Measurements from ENCODE around the gene RNU11. TPM values are rescaled to one million over a fixed set of nuclear protein-coding genes. Genes with fewer than 3 reads are reported as not detected.
"Not testable (repeated sequence)": the region's sequence is repeated elsewhere in the genome, so short reads cannot be mapped to it uniquely, and the experiment has no call there.

RNU11 gene
- total RNA-seq, 2 donors from 2014 or later: not detected

DNA sequence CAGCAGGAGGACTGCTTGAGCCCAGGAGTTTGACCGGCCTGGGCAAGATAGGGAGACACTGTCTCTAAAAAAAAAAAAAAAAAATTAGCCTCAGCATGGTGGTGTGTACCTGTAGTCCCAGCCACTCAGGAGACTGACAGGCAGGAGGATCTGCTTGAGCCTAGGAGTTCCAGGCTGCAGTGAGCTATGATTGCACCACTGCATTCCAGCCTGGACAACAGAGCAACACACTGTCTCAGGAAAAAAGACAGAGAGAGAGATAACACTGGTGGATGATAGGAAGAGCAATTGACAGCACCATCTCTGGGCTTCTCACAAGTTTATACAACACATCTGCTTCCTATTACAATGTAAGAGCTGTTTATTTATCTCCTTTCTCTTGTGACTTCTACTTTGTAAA is 2.4 kb upstream of the RNU11 start:
- intact Hi-C loops (cut with DNase I): no loop called here
- TF ChIP-seq, protein P1, sequence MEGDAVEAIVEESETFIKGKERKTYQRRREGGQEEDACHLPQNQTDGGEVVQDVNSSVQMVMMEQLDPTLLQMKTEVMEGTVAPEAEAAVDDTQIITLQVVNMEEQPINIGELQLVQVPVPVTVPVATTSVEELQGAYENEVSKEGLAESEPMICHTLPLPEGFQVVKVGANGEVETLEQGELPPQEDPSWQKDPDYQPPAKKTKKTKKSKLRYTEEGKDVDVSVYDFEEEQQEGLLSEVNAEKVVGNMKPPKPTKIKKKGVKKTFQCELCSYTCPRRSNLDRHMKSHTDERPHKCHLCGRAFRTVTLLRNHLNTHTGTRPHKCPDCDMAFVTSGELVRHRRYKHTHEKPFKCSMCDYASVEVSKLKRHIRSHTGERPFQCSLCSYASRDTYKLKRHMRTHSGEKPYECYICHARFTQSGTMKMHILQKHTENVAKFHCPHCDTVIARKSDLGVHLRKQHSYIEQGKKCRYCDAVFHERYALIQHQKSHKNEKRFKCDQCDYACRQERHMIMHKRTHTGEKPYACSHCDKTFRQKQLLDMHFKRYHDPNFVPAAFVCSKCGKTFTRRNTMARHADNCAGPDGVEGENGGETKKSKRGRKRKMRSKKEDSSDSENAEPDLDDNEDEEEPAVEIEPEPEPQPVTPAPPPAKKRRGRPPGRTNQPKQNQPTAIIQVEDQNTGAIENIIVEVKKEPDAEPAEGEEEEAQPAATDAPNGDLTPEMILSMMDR (IDR thresholded peaks at IDR 0.05): no peak
- TF ChIP-seq POLR2A (IDR thresholded peaks at IDR 0.05): no peak
- Histone ChIP-seq H3K27ac (no peak overlapping the region), H3K4me3 (no peak overlapping the region), H3K9me3 (no peaks in the 10 kb centered on the region), H3K36me3 (replicated peaks in 1 of 2; ENCODE audit: insufficient read depth in 1 of 2, low read depth in 2 of 2) (no peaks in the 10 kb centered on the region), H3K4me1 (peaks cover 40% of the 10 kb centered on the region), H3K27me3 (no peaks in the 10 kb centered on the region)
- no peak for ATAC-seq
- 54 to 82% methylated on average over 1 of the region's 1 CpG for WGBS, 2 donors
- no peak for DNase-seq

DNA sequence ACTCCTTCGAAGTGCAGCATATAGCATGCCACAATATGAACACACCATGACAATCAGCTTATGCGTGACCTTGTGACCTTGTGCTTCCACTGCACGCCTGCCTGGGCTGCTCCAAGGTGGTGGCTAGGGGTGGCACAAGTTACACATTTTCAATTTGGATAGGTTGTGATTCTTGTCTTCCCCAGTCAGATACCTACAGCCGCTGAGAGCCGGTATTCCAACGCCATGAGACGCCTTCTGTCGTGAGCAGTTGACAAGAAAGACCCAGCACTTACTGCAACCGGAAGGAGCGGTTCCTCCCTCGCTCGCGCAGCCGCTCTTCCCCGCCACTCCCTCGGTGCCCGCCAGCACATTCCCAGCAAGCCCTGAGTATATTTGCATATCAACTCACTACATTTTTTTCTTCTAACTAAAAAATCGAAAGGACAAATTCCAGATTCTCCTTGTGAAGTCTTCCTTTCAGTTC is 359 bp upstream of the RNU11 start:
- Histone ChIP-seq H3K27me3 (no peaks in the 10 kb centered on the region), H3K4me3 (no peak overlapping the region), H3K4me1 (peaks cover 30% of the 10 kb centered on the region), H3K27ac (peak overlapping the region; percentile 86 to 97 (median 94)), H3K36me3 (replicated peaks in 1 of 2; ENCODE audit: insufficient read depth in 1 of 2, low read depth in 2 of 2) (no peaks in the 10 kb centered on the region), H3K9me3 (no peaks in the 10 kb centered on the region)
- ATAC-seq: peak; percentile 90
- WGBS, 2 donors: 0 to 1% methylated on average over 18 of the region's 18 CpGs
- no peak for TF ChIP-seq POLR2A (IDR thresholded peaks at IDR 0.05)
- TF ChIP-seq, protein P1 (IDR thresholded peaks at IDR 0.05): no peak
- peak; percentile 91 to 95 (median 94) for DNase-seq
- intact Hi-C loops (cut with DNase I): no loop called here

DNA sequence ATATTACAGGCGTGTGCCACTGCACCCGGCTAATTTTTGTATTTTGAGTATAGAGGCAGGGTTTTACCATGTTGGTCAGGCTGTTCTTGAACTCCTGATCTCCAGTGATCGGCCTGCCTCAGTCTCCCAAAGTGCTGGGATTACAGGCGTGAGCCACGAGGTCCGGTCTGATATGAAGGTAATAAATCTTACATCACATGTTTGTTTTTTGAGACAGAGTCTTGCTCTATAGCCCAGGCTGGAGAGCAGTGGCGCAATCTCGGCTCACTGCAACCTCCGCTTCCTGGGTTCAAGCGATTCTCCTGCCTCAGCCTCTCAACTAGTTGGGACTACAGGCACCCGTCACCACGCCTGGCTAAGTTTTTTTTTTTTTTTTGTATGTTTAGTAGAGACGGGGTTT is 4.7 kb downstream of the RNU11 start:
- H3K27me3 ChIP-seq; ATAC-seq; H3K9me3 ChIP-seq; H3K4me3 ChIP-seq; intact Hi-C loops (cut with DNase I); H3K4me1 ChIP-seq; H3K36me3 ChIP-seq (replicated peaks in 1 of 2; ENCODE audit: insufficient read depth in 1 of 2, low read depth in 2 of 2); H3K27ac ChIP-seq; DNase-seq: not testable (repeated sequence)
- WGBS, 2 donors: 52 to 62% methylated on average over 13 of the region's 13 CpGs

DNA sequence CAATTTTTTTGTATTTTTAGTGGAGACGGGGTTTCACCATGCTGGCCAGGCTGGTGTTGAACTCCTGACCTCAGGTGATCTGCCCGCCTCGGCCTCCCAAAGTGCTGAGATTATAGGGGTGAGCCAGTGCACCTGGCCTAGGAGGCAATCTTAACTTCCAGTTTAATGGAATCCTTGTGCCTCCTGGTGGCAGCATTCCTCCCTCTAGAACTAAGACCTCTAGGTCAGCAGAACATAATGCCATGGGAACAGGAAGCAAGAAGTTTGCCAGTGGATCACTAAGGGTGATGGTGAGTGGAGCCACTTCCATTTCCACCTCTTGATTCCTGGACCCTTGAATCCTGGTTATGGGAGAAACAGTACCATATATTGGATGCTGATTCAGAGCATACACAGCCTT is 5.5 kb downstream of the RNU11 start:
- H3K36me3 ChIP-seq (replicated peaks in 1 of 2; ENCODE audit: insufficient read depth in 1 of 2, low read depth in 2 of 2); H3K4me3 ChIP-seq; ATAC-seq; H3K27ac ChIP-seq; H3K4me1 ChIP-seq; intact Hi-C loops (cut with DNase I); H3K27me3 ChIP-seq; H3K9me3 ChIP-seq: not testable (repeated sequence)
- WGBS, 2 donors: 21 to 30% methylated on average over 3 of the region's 3 CpGs
- DNase-seq: peak; percentile 40 to 74 (median 58)
- TF ChIP-seq, protein P1 (IDR thresholded peaks at IDR 0.05): peak in 4 of 7 experiments; percentile 42 to 60 (median 47)

DNA sequence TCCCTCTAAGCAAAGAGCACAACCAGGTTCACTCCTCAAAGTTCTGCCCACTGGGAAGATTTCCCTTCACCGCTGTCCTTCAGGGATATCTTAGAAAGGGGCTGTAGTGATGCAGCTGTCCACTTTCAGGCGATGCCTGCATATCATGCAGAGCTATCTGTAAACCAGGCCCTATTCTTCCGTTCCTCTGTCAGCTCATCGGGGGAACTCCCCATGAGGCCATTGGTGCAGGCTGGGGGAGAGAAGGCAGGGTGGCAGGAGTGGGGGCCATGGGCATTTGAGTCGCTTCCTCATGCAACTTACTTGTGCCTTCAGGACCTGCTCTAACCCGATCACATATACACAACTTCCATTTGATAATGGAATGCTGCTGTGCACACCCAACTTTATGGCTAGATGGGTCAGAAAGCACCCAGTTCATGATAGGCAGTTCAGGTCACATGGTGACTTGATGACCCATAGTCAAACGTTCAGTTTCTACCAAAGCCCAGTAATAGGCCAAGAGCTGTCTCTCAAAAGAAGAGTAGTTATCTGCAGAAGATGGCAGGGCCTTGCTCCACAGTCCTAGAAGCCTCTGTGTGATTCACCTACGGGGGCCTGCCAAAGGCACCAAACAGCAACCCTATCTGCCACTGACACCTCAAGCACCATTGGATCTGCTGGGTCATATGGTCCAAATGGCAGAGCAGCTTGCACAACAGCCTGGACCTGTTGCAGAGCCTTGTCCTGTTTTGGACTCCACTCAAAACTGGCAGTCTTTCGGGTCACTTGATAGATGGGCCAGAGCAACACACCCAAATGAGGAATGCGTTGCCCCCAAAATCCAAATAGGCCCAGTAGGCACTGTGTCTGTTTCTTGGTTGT is 7.3 kb downstream of the RNU11 start:
- ATAC-seq; H3K36me3 ChIP-seq (replicated peaks in 1 of 2; ENCODE audit: insufficient read depth in 1 of 2, low read depth in 2 of 2); DNase-seq; H3K9me3 ChIP-seq; H3K4me1 ChIP-seq; H3K4me3 ChIP-seq; H3K27ac ChIP-seq; H3K27me3 ChIP-seq; intact Hi-C loops (cut with DNase I): not testable (repeated sequence)
- 72 to 80% methylated on average over 7 to 10 of the region's 10 CpGs for WGBS, 2 donors

DNA sequence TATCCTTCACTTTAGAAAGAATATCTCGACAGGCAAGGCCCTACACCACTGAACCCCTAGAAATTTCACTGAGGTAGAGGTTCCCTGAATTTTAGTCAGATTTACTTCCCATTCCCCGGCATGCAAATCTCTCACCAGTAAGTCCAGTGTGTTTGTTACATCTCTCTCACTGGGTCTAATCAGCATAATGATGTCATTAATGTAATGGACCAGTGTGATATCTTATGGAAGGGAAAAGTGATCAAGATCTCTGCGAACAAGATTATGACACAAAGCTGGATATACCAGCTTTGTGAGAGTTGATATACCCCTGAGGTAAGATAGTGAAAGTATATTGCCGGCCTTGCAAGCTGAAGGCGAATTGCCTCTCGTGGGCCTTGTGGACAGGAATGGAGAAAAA is 7.9 kb downstream of the RNU11 start:
- no peak for ATAC-seq
- no peaks in the 10 kb centered on the region for H3K9me3 ChIP-seq
- no peaks in the 10 kb centered on the region for H3K36me3 ChIP-seq (replicated peaks in 1 of 2; ENCODE audit: insufficient read depth in 1 of 2, low read depth in 2 of 2)
- H3K4me1 ChIP-seq: no peaks in the 10 kb centered on the region
- intact Hi-C loops (cut with DNase I): no loop called here
- WGBS, 2 donors: 87 to 92% methylated on average over 6 of the region's 6 CpGs
- no peak overlapping the region for H3K4me3 ChIP-seq
- no peaks in the 10 kb centered on the region for H3K27me3 ChIP-seq
- DNase-seq: no peak
- no peak overlapping the region for H3K27ac ChIP-seq
- TF ChIP-seq, protein P1 (IDR thresholded peaks at IDR 0.05): no peak
- TF ChIP-seq POLR2A (IDR thresholded peaks at IDR 0.05): no peak

Data from body of pancreas (tissue), 4 donors.